Panc1 (cell line): Measurements from ENCODE around the gene AUNIP. TPM values are rescaled to one million over a fixed set of nuclear protein-coding genes. Genes with fewer than 3 reads are reported as not detected.

Experiments used
- ATAC-seq: fragments of 200-7000 bp; cut with Tn5 transposase; 2 replicates; pipeline ENCODE4 v1.9.1; 2020; ENCODE audit warnings: mild to moderate bottlenecking, moderate library complexity
- BruUV-seq: library from RNA; stranded (reverse); fragments of 400-500 nt; replicated peaks from 2 replicates; lab custom pipeline; 2021; lab: Mats Ljungman, UMichigan
- CTCF ChIA-PET: fragments of 300-600 bp; sonication (Branson Sonifier 250); formaldehyde crosslinking; loops from one replicate; lab custom pipeline; 2022; ENCODE audit warnings: antibody characterized with exemption; lab: Charles Lee
- POLR2A ChIA-PET: fragments of 300-600 bp; sonication (Branson Sonifier 250); formaldehyde crosslinking; loops from one replicate; lab custom pipeline; 2022; ENCODE audit warnings: antibody characterized with exemption; lab: Charles Lee
- DNase-seq: peaks from one replicate; pipeline ENCODE4 v3.0.0-alpha.2; 2010; ENCODE audit warnings: low read depth, low spot score
- H3K27ac ChIP-seq: 2 replicates; pipeline ENCODE4 v1.5.1; 2011; ENCODE audit warnings: mild to moderate bottlenecking, low read length, inconsistent platforms
- H3K27me3 ChIP-seq: fragments of 200-500 bp; sonication (Bioruptor generic); 2 replicates; pipeline ENCODE4 v1.6.0; 2014; ENCODE audit warnings: low read length, inconsistent platforms; ENCODE audit not compliant: control insufficient read depth, insufficient read depth
- H3K36me3 ChIP-seq: fragments of 200-500 bp; sonication (Bioruptor generic); 2 replicates; pipeline ENCODE4 v1.5.1; 2014; ENCODE audit warnings: inconsistent platforms, mild to moderate bottlenecking, low read length, moderate library complexity; ENCODE audit not compliant: control insufficient read depth, insufficient read depth
- H3K4me1 ChIP-seq: 2 replicates; pipeline ENCODE4 v1.5.1; 2011; ENCODE audit warnings: inconsistent platforms, mild to moderate bottlenecking, low read length, moderate library complexity; ENCODE audit not compliant: control insufficient read depth, insufficient read depth
- H3K4me3 ChIP-seq, 2 experiments: 2 replicates each; pipeline ENCODE4 v1.5.1; 2011 to 2012; ENCODE audit warnings: low read depth in 2 of 2, low read length in 2 of 2, mild to moderate bottlenecking in 2 of 2, inconsistent platforms in 1 of 2, moderate library complexity in 1 of 2
- H3K9me3 ChIP-seq: fragments of 200-500 bp; sonication (Bioruptor generic); 2 replicates; pipeline ENCODE4 v1.5.1; 2014; ENCODE audit warnings: low read depth, mild to moderate bottlenecking, inconsistent platforms, low read length, moderate library complexity; ENCODE audit not compliant: control insufficient read depth, insufficient read depth
- CTCF ChIP-seq: fragments of 450-650 bp; IDR thresholded peaks from 2 replicates; pipeline ENCODE4 v1.5.1; 2017; ENCODE audit warnings: mild to moderate bottlenecking
- POLR2AphosphoS5 ChIP-seq: IDR thresholded peaks from 2 replicates; pipeline ENCODE4 v1.6.1; 2012; ENCODE audit warnings: mild to moderate bottlenecking, low read depth, low read length, moderate library complexity
- REST ChIP-seq, 2 experiments: IDR thresholded peaks; 2 replicates each; pipeline ENCODE4 v1.6.1; 2011 to 2012; ENCODE audit warnings: low read depth in 2 of 2, control low read depth in 1 of 2, low read length in 1 of 2, mild to moderate bottlenecking in 1 of 2, moderate library complexity in 1 of 2; ENCODE audit not compliant: insufficient read depth in 1 of 2
- SIN3A ChIP-seq: IDR thresholded peaks from 2 replicates; pipeline ENCODE4 v1.6.1; 2012; ENCODE audit warnings: low read depth, mild to moderate bottlenecking, low read length, moderate library complexity, borderline replicate concordance; ENCODE audit not compliant: insufficient read depth
- TCF7L2 ChIP-seq: IDR thresholded peaks from 2 replicates; pipeline ENCODE4 v1.6.1; 2011; ENCODE audit warnings: mild to moderate bottlenecking, low read depth, low read length, inconsistent platforms
- in situ Hi-C: cut with HindIII; loops from 2 replicates; pipeline ENCODE4 v1.10.0; 2016; ENCODE audit warnings: low sequenced_read_pairs, low pct_unique_long_range_greater_than_20kb
- intact Hi-C: fragments of 100-400 bp; cut with micrococcal nuclease; formaldehyde crosslinking; loops from one replicate; pipeline ENCODE4 v1.10.0; 2022; ENCODE audit not compliant: unreplicated experiment
- total RNA-seq: library from RNA; stranded (reverse); gene quantifications from one replicate; pipeline ENCODE4 v1.2.1, GENCODE V29; 2021; ENCODE audit not compliant: unreplicated experiment

The AUNIP gene
- total RNA-seq, 1 experiment from 2014 or later: 12.2 TPM

GRCh38 chr1:25798666-25799351, 60.4 kb downstream of the AUNIP start:
- Histone ChIP-seq H3K27me3 (no peaks in the 10 kb centered on the region), H3K36me3 (no peaks in the 10 kb centered on the region), H3K27ac (no peak overlapping the region), H3K4me3 (no peak overlapping the region), H3K4me1 (0 out of 2 replicates have a peak, but pooled peaks cover 5% of the 10 kb centered on the region), H3K9me3 (no peaks in the 10 kb centered on the region)
- ATAC-seq (no peak), DNase-seq (no peak)
- in situ Hi-C loops: no loop called here
- intact Hi-C loops: loop anchor here (5.0 kb wide), 1 partner anchor 177 kb away; no protein-coding TSS in a partner anchor
- POLR2A ChIA-PET: no interaction called here
- BruUV-seq: no TSS peak
- no peak for TF ChIP-seq TCF7L2
- no peak for TF ChIP-seq POLR2AphosphoS5
- TF ChIP-seq SIN3A: no peak
- no peak for TF ChIP-seq REST (IDR thresholded peaks at IDR 0.05; ENCODE audit: insufficient read depth in 1 of 2, low read depth in 2 of 2, low read length in 1 of 2)
- TF ChIP-seq CTCF: no peak
- CTCF ChIA-PET: interaction anchor here (0.7 to 1.1 kb wide), 2 partner anchors 190 to 226 kb away, joined by 3 read pairs; no protein-coding TSS in a partner anchor

DNA sequence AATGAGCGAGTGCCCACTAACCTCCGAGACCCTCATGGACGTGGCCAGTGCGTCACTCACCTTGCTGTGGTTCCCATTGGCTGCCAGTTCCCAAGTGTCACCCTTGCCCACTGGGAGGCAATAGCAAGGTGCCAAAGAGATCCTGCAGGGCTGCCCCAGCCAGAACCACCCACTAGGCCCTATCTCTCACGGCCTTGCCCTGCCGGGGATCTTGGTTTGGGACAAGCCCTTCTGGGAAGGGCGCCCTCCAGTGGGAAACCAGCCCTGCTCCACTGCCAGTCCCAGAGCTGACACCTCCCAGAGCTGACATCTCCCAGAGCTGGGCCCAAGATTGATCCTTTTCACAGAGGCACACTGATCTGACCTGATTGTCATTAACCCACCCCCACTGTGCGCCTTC, 61.3 kb downstream of the AUNIP start:
- intact Hi-C loops: loop anchor here (5.0 kb wide), 1 partner anchor 176 kb away; no protein-coding TSS in a partner anchor
- in situ Hi-C loops: no loop called here
- ChIA-PET POLR2A (no interaction called here), CTCF (interaction anchor here (0.7 to 1.1 kb wide), 2 partner anchors 189 to 225 kb away, joined by 3 read pairs; no protein-coding TSS in a partner anchor)
- Histone ChIP-seq H3K27ac (no peak overlapping the region), H3K36me3 (no peaks in the 10 kb centered on the region), H3K9me3 (no peaks in the 10 kb centered on the region), H3K27me3 (no peaks in the 10 kb centered on the region), H3K4me1 (0 out of 2 replicates have a peak, but pooled peaks cover 5% of the 10 kb centered on the region), H3K4me3 (no peak overlapping the region)
- TF ChIP-seq SIN3A (no peak), CTCF (peak; percentile 74), REST (IDR thresholded peaks at IDR 0.05; ENCODE audit: insufficient read depth in 1 of 2, low read depth in 2 of 2, low read length in 1 of 2) (no peak)
- DNase-seq: no peak
- ATAC-seq: peak; percentile 35; the same call in 1 of the 2 replicates
- no TSS peak for BruUV-seq
